ENCODE data around the gene CACNA2D4. TPM values are rescaled to one million over a fixed set of nuclear protein-coding genes. Genes with fewer than 3 reads are reported as not detected.

Gene CACNA2D4
- total RNA-seq, 1 experiment from 2014 or later, result 1.7 TPM

GRCh38 chr12:1932264-1932777 lies 13.9 kb upstream of the CACNA2D4 start:
- DNase-seq (ENCODE audit: low read depth, low spot score) (no peak), ATAC-seq (no peak)
- intact Hi-C loops (cut with micrococcal nuclease), result no loop called here
- H2AFZ ChIP-seq (ENCODE audit: low read depth, low read length, poor library complexity, severe bottlenecking), result no peak overlapping the region
- no peaks in the 10 kb centered on the region for H4K20me1 ChIP-seq (ENCODE audit: insufficient read depth)
- no TSS peak for BruUV-seq (replicated peaks)
- no peak overlapping the region for H3K9ac ChIP-seq (ENCODE audit: low read length)
- H3K4me3 ChIP-seq (replicated peaks in 1 of 2; ENCODE audit: low read depth in 1 of 2, low read length in 2 of 2), result no peak overlapping the region
- no peak overlapping the region for H3K27ac ChIP-seq (ENCODE audit: low read depth, low read length)
- CTCF ChIA-PET, result no interaction called here
- H3K36me3 ChIP-seq (ENCODE audit: control insufficient read depth in 1 of 2, insufficient read depth in 2 of 2, low read length in 2 of 2), result no peaks in the 10 kb centered on the region
- no peaks in the 10 kb centered on the region for H3K27me3 ChIP-seq (ENCODE audit: insufficient read depth, low read length)
- TF ChIP-seq POLR2AphosphoS5 (IDR thresholded peaks at IDR 0.05; ENCODE audit: low read depth, low read length) (no peak), TCF7L2 (IDR thresholded peaks at IDR 0.05; ENCODE audit: borderline replicate concordance, extremely low read depth, insufficient read depth, insufficient read length) (no peak), SP1 (IDR thresholded peaks at IDR 0.05; ENCODE audit: low read depth) (no peak), ZBTB33 (IDR thresholded peaks at IDR 0.05; ENCODE audit: extremely low read depth, insufficient replicate concordance, low read length) (no peak), POLR2A (IDR thresholded peaks at IDR 0.05; ENCODE audit: borderline replicate concordance, extremely low read depth, insufficient read depth, insufficient read length) (no peak), REST (IDR thresholded peaks at IDR 0.05; ENCODE audit: low read depth) (no peak), FOSL1 (IDR thresholded peaks at IDR 0.05; ENCODE audit: low read depth) (no peak), EZH2phosphoT487 (IDR thresholded peaks at IDR 0.05; ENCODE audit: borderline replicate concordance) (no peak)
- H3K4me1 ChIP-seq (ENCODE audit: control insufficient read depth in 1 of 2, insufficient read depth in 2 of 2, low read length in 2 of 2), result no peaks in the 10 kb centered on the region
- RAD21 ChIA-PET (ENCODE audit: low non-redundant PET in 1 of 2, low total read pairs in 2 of 2, uncharacterized antibody in 2 of 2, unreplicated experiment in 2 of 2), result no interaction called here
- H3K79me2 ChIP-seq (ENCODE audit: insufficient read depth, low read length), result no peaks in the 10 kb centered on the region
- H3K9me3 ChIP-seq (ENCODE audit: control insufficient read depth in 1 of 2, insufficient read depth in 1 of 2, low read depth in 1 of 2, low read length in 2 of 2), result no peaks in the 10 kb centered on the region
- no peak overlapping the region for H3K4me2 ChIP-seq (ENCODE audit: low read length)
- H3K9me2 ChIP-seq (ENCODE audit: insufficient read depth), result no peaks in the 10 kb centered on the region
- POLR2A ChIA-PET, result no interaction called here
